ENCODE results near the gene ZBTB24.

DNA sequence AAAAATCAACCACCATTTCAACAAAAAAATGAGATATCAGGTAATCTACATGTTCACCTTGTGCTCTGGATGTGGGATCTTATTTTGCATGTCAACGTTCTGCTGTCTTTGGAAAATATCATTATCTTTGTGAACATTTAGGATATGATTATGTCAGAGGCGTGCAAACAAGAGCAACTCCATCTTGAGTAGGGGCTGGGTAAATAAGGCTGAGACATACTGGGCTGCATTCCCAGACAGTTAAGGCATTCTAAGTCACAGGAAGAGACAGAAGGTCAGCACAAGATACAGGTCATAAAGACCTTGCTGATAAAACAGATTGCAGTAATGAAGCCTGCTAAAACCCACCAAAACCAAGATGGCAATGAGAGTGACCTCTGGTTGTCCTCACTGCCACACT lies 28.8 kb upstream of the ZBTB24 start:
- TF ChIP-seq, protein P1, sequence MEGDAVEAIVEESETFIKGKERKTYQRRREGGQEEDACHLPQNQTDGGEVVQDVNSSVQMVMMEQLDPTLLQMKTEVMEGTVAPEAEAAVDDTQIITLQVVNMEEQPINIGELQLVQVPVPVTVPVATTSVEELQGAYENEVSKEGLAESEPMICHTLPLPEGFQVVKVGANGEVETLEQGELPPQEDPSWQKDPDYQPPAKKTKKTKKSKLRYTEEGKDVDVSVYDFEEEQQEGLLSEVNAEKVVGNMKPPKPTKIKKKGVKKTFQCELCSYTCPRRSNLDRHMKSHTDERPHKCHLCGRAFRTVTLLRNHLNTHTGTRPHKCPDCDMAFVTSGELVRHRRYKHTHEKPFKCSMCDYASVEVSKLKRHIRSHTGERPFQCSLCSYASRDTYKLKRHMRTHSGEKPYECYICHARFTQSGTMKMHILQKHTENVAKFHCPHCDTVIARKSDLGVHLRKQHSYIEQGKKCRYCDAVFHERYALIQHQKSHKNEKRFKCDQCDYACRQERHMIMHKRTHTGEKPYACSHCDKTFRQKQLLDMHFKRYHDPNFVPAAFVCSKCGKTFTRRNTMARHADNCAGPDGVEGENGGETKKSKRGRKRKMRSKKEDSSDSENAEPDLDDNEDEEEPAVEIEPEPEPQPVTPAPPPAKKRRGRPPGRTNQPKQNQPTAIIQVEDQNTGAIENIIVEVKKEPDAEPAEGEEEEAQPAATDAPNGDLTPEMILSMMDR (conservative IDR thresholded peaks at IDR 0.05 in 1 of 2, IDR thresholded peaks at IDR 0.05 in 1 of 2; ENCODE audit: low read depth in 1 of 2, low read length in 2 of 2): no peak
- no peak for TF ChIP-seq EZH2 (IDR thresholded peaks at IDR 0.05; ENCODE audit: low read length, missing control alignments)
